DND-41 (cell line): ENCODE data around the gene FOXO6.

Experiments
- EZH2 ChIP-seq: IDR thresholded peaks from 3 replicates; pipeline ENCODE4 v1.6.1; 2012; ENCODE audit warnings: borderline replicate concordance, low read depth, mild to moderate bottlenecking, moderate library complexity, low read length, inconsistent platforms; ENCODE audit not compliant: severe bottlenecking
- TF ChIP-seq, protein P1 (sequence below): IDR thresholded peaks from 2 replicates; pipeline ENCODE4 v1.5.1; 2012; ENCODE audit warnings: borderline replicate concordance, low read length, moderate library complexity, mild to moderate bottlenecking; ENCODE audit not compliant: poor library complexity, severe bottlenecking; ENCODE audit errors: extremely low read depth

DNA sequence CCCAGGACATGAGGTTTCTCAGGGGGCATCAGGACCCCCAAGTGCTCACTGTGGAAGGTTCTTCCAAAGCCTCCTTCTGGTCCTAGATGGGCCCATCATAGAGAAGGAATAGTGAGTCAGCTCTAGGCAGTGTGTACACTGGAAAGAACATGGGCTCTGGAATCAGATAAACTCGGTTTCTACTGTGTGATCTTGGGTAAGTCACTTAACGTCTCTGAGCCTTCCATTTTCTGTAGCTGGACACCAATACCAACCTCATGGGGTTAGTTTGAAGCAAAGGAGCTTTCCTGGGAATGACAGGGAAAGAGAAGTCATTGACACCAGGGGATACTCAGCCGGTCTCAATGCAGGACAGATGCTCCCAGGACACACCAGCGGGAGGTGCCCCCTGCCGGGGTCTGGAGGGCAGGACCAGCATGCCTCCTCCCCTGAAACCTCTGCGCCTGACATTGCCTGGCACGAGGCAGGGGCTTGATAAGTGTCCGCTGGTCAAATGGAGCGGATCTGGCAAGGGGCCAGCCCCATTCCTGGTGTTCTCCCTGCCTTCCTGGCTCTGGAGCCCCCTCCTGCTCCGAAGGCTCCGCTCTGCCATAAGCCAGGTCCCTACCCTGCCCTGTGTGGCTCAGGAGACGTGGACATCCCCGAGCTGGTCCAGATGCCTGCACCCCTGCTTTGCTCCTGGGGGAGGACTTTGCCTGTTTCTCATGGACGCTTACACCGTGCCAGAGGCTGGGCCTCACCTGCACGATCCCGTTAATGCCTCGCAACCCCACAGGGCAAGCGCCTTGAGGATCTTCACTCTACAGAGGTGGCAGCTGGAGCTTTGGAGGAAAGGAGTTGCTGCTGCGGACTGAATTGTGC lies 70.5 kb downstream of the FOXO6 start:
- TF ChIP-seq, protein P1, sequence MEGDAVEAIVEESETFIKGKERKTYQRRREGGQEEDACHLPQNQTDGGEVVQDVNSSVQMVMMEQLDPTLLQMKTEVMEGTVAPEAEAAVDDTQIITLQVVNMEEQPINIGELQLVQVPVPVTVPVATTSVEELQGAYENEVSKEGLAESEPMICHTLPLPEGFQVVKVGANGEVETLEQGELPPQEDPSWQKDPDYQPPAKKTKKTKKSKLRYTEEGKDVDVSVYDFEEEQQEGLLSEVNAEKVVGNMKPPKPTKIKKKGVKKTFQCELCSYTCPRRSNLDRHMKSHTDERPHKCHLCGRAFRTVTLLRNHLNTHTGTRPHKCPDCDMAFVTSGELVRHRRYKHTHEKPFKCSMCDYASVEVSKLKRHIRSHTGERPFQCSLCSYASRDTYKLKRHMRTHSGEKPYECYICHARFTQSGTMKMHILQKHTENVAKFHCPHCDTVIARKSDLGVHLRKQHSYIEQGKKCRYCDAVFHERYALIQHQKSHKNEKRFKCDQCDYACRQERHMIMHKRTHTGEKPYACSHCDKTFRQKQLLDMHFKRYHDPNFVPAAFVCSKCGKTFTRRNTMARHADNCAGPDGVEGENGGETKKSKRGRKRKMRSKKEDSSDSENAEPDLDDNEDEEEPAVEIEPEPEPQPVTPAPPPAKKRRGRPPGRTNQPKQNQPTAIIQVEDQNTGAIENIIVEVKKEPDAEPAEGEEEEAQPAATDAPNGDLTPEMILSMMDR, result no peak
- no peak for TF ChIP-seq EZH2
